Liver (tissue), 9 donors: ENCODE measurements around the gene MTURN. TPM values are rescaled to one million over a fixed set of nuclear protein-coding genes. Genes with fewer than 3 reads are reported as not detected.

Experiments used
- DNase-seq: peaks from one replicate; pipeline ENCODE4 v3.0.0-alpha.2; 2017; ENCODE audit warnings: low spot score
- H3K27ac ChIP-seq, 2 donors: one replicate each; pipeline ENCODE4 v1.7.0; 2013; ENCODE audit warnings: inconsistent platforms in 2 of 2, low read length in 2 of 2, control low read depth in 1 of 2, low read depth in 1 of 2, mild to moderate bottlenecking in 1 of 2
- H3K27me3 ChIP-seq, 4 donors: one replicate each; pipeline versions ENCODE4 v1.6.1 to v1.7.0; 2013; ENCODE audit warnings: low read length in 3 of 4, inconsistent platforms in 1 of 4, mild to moderate bottlenecking in 1 of 4, moderate library complexity in 1 of 4; ENCODE audit not compliant: control insufficient read depth in 4 of 4, insufficient read depth in 4 of 4
- H3K36me3 ChIP-seq, 4 donors: one replicate each; pipeline versions ENCODE4 v1.6.1 to v1.7.0; 2013; ENCODE audit warnings: low read length in 3 of 4, mild to moderate bottlenecking in 3 of 4, low read depth in 1 of 4, moderate library complexity in 1 of 4; ENCODE audit not compliant: control insufficient read depth in 4 of 4, insufficient read depth in 3 of 4
- H3K4me1 ChIP-seq, 4 donors: one replicate each; pipeline versions ENCODE4 v1.6.1 to v1.7.0; 2013; ENCODE audit warnings: low read length in 3 of 4, mild to moderate bottlenecking in 3 of 4, moderate library complexity in 1 of 4; ENCODE audit not compliant: control insufficient read depth in 4 of 4, insufficient read depth in 4 of 4
- H3K4me3 ChIP-seq, 3 donors: one replicate each; pipeline versions ENCODE4 v1.6.1 to v1.7.0; 2013; ENCODE audit warnings: low read length in 3 of 3, control low read depth in 1 of 3, low read depth in 1 of 3, mild to moderate bottlenecking in 1 of 3
- H3K9ac ChIP-seq, 2 donors: one replicate each; pipeline ENCODE4 v1.7.0; 2013; ENCODE audit warnings: low read length in 2 of 2, mild to moderate bottlenecking in 2 of 2, moderate library complexity in 2 of 2, control low read depth in 1 of 2, low read depth in 1 of 2
- H3K9me3 ChIP-seq, 4 donors: one replicate each; pipeline versions ENCODE4 v1.6.1 to v1.7.0; 2013; ENCODE audit warnings: low read length in 3 of 4; ENCODE audit not compliant: control insufficient read depth in 4 of 4
- ATF3 ChIP-seq: IDR thresholded peaks from 2 replicates; pipeline ENCODE4 v1.6.1; 2016; ENCODE audit warnings: antibody characterized with exemption
- CTCF ChIP-seq: fragments of 150-350 bp; IDR thresholded peaks from 2 replicates; pipeline ENCODE4 v1.5.1; 2017; ENCODE audit warnings: improper control_type of control experiment, low read depth, low read length; ENCODE audit not compliant: missing input control
- EGR1 ChIP-seq, 2 donors: IDR thresholded peaks; 2 replicates each; pipeline ENCODE4 v1.6.1; 2016 to 2018; ENCODE audit warnings: antibody characterized with exemption in 2 of 2, low read depth in 2 of 2
- FOXA1 ChIP-seq: IDR thresholded peaks from 2 replicates; pipeline ENCODE4 v1.6.1; 2016; ENCODE audit warnings: antibody characterized with exemption
- FOXA2 ChIP-seq: IDR thresholded peaks from 2 replicates; pipeline ENCODE4 v1.6.1; 2016; ENCODE audit warnings: antibody characterized with exemption
- GABPA ChIP-seq, 2 donors: IDR thresholded peaks in 1 of 2; conservative IDR thresholded peaks in 1 of 2; 2 replicates each; pipeline ENCODE4 v1.6.1; 2016; ENCODE audit warnings: antibody characterized with exemption in 2 of 2, mild to moderate bottlenecking in 1 of 2, moderate library complexity in 1 of 2
- HNF4A ChIP-seq, 2 donors: conservative IDR thresholded peaks; 2 replicates each; pipeline ENCODE4 v1.6.1; 2016; ENCODE audit warnings: antibody characterized with exemption in 2 of 2, mild to moderate bottlenecking in 2 of 2
- HNF4G ChIP-seq: IDR thresholded peaks from 2 replicates; pipeline ENCODE4 v1.6.1; 2016; ENCODE audit warnings: antibody characterized with exemption
- JUND ChIP-seq, 2 donors: IDR thresholded peaks; 2 replicates each; pipeline ENCODE4 v1.6.1; 2016; ENCODE audit warnings: antibody characterized with exemption in 2 of 2
- MAX ChIP-seq: IDR thresholded peaks from 2 replicates; pipeline ENCODE4 v1.6.1; 2016; ENCODE audit warnings: antibody characterized with exemption
- NR2F2 ChIP-seq: IDR thresholded peaks from 2 replicates; pipeline ENCODE4 v1.6.1; 2016; ENCODE audit warnings: antibody characterized with exemption
- RAD21 ChIP-seq, 2 donors: IDR thresholded peaks; 2 replicates each; pipeline ENCODE4 v1.6.1; 2016; ENCODE audit warnings: antibody characterized with exemption in 2 of 2, mild to moderate bottlenecking in 2 of 2
- REST ChIP-seq: IDR thresholded peaks from 2 replicates; pipeline ENCODE4 v1.6.1; 2016; ENCODE audit warnings: antibody characterized with exemption, mild to moderate bottlenecking
- RXRA ChIP-seq, 2 donors: IDR thresholded peaks; 2 replicates each; pipeline ENCODE4 v1.6.1; 2017 to 2018; ENCODE audit warnings: antibody characterized with exemption in 2 of 2, mild to moderate bottlenecking in 1 of 2
- SP1 ChIP-seq: IDR thresholded peaks from 2 replicates; pipeline ENCODE4 v1.6.1; 2018; ENCODE audit warnings: antibody characterized with exemption, mild to moderate bottlenecking
- TAF1 ChIP-seq: conservative IDR thresholded peaks from 2 replicates; pipeline ENCODE4 v1.6.1; 2016; ENCODE audit warnings: antibody characterized with exemption, mild to moderate bottlenecking
- YY1 ChIP-seq: IDR thresholded peaks from 2 replicates; pipeline ENCODE4 v1.6.1; 2016; ENCODE audit warnings: antibody characterized with exemption, mild to moderate bottlenecking
- ZBTB33 ChIP-seq: IDR thresholded peaks from 2 replicates; pipeline ENCODE4 v1.6.1; 2016; ENCODE audit warnings: antibody characterized with exemption
- WGBS: extraction: QIAGEN DNeasy Blood & Tissue Kit; methylation state at CpG from one replicate; pipeline ENCODE4 v1.1.7; 2013; 5-methylcytosine and 5-hydroxymethylcytosine counted together
- polyA plus RNA-seq, 2 donors: library from polyadenylated mRNA; stranded (reverse) in 1 of 2; unstranded in 1 of 2; fragments of 200-250 nt in 1 of 2; fragments of >200 nt in 1 of 2; fragmentation: Nextera tagmentation in 1 of 2; extraction: Ambion mirVana in 1 of 2; gene quantifications; one replicate each; pipeline versions ENCODE4 v1.2.1 to v1.2.3, GENCODE V29; 2013 to 2015
- total RNA-seq, 2 donors: library from RNA; depleted of rRNA; stranded (reverse); fragments of >200 nt; gene quantifications; one replicate each; pipeline ENCODE4 v1.2.3, GENCODE V29; 2014
- donor health status: healthy.
- donor health status: healthy.
- donor health status: healthy.
- donor health status: healthy.
- donor health status: healthy.

Gene MTURN
- total and polyA plus RNA-seq, 4 donors, result 2.4 to 14.4 (median 6.1) TPM

GRCh38 chr7:30139836-30140384 lies 5.1 kb downstream of the MTURN start:
- no peaks in the 10 kb centered on the region for H3K9me3 ChIP-seq
- no peak overlapping the region for H3K4me3 ChIP-seq
- peaks cover 0 to 15% (median 7%) of the 10 kb centered on the region in 4 donors for H3K4me1 ChIP-seq
- TF ChIP-seq FOXA1 (no peak), GABPA (IDR thresholded peaks at IDR 0.05 in 1 of 2, conservative IDR thresholded peaks at IDR 0.05 in 1 of 2) (no peak), HNF4G (no peak), RXRA (IDR thresholded peaks at IDR 0.05) (no peak), REST (no peak), TAF1 (no peak), YY1 (no peak), MAX (no peak), JUND (IDR thresholded peaks at IDR 0.05) (no peak), ZBTB33 (no peak), SP1 (no peak), NR2F2 (no peak), FOXA2 (no peak), RAD21 (IDR thresholded peaks at IDR 0.05) (no peak), HNF4A (conservative IDR thresholded peaks at IDR 0.05) (no peak), EGR1 (IDR thresholded peaks at IDR 0.05; ENCODE audit: low read depth in 2 of 2) (no peak), CTCF (no peak), ATF3 (no peak)
- no peak overlapping the region for H3K27ac ChIP-seq
- H3K27me3 ChIP-seq, result no peaks in the 10 kb centered on the region
- H3K9ac ChIP-seq, result no peak overlapping the region
- no peak for DNase-seq
- H3K36me3 ChIP-seq, result no peaks in the 10 kb centered on the region
- WGBS, result 85% methylated on average over 4 of the region's 4 CpGs
